Measurements from ENCODE around the gene CNKSR3.

The CNKSR3 gene

GRCh38 chr6:154363821-154364220 is 146.7 kb downstream of the CNKSR3 start:
- H3K4me3 ChIP-seq (ENCODE audit: low read length) = no peak overlapping the region
- no peak overlapping the region for H3K27ac ChIP-seq (ENCODE audit: low read depth, low read length)
- no peak overlapping the region for H3K9ac ChIP-seq (ENCODE audit: low read length)
- H3K27me3 ChIP-seq (ENCODE audit: control insufficient read depth, insufficient read depth, low read length) = no peaks in the 10 kb centered on the region
- no peaks in the 10 kb centered on the region for H3K36me3 ChIP-seq (ENCODE audit: control insufficient read depth, insufficient read depth, low read length)
- H3K4me1 ChIP-seq (ENCODE audit: control insufficient read depth, insufficient read depth, low read length) = no peaks in the 10 kb centered on the region

DNA sequence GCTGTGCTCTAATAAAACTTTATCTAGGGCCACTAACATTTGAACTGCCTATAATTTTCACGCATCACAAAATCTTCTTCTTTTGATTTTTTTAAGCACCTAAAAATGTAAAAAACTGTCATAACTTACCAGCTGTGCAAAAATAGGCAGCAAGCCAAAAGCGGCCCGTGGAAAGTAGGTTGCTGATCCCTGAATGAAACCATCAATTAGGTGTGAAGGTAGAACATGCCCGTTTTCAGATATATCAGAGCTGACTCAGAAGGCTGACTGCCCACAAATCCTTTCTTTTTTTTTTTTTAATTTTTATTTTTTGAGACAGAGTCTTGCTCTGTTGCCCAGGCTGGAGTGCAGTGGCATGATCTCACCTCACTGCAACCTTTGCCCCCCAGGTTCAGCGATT is 149.0 kb downstream of the CNKSR3 start:
- Histone ChIP-seq H3K27ac (ENCODE audit: low read depth, low read length) (no peak overlapping the region), H3K4me1 (ENCODE audit: control insufficient read depth, insufficient read depth, low read length) (no peaks in the 10 kb centered on the region), H3K36me3 (ENCODE audit: control insufficient read depth, insufficient read depth, low read length) (no peaks in the 10 kb centered on the region), H3K4me3 (ENCODE audit: low read length) (no peak overlapping the region), H3K9ac (ENCODE audit: low read length) (no peak overlapping the region), H3K27me3 (ENCODE audit: control insufficient read depth, insufficient read depth, low read length) (no peaks in the 10 kb centered on the region)

- Histone ChIP-seq H3K9ac (ENCODE audit: low read length) (no peak overlapping the region), H3K27ac (ENCODE audit: low read depth, low read length) (no peak overlapping the region), H3K27me3 (ENCODE audit: control insufficient read depth, insufficient read depth, low read length) (no peaks in the 10 kb centered on the region), H3K4me3 (ENCODE audit: low read length) (no peak overlapping the region), H3K36me3 (ENCODE audit: control insufficient read depth, insufficient read depth, low read length) (no peaks in the 10 kb centered on the region), H3K4me1 (ENCODE audit: control insufficient read depth, insufficient read depth, low read length) (no peaks in the 10 kb centered on the region)
Observed at GRCh38 chr6:154360476-154360875, 150.0 kb downstream of the CNKSR3 start.

- no peaks in the 10 kb centered on the region for H3K36me3 ChIP-seq (ENCODE audit: control insufficient read depth, insufficient read depth, low read length)
- H3K27ac ChIP-seq (ENCODE audit: low read depth, low read length) = no peak overlapping the region
- H3K9ac ChIP-seq (ENCODE audit: low read length) = no peak overlapping the region
- H3K4me1 ChIP-seq (ENCODE audit: control insufficient read depth, insufficient read depth, low read length) = no peaks in the 10 kb centered on the region
- no peaks in the 10 kb centered on the region for H3K27me3 ChIP-seq (ENCODE audit: control insufficient read depth, insufficient read depth, low read length)
- no peak overlapping the region for H3K4me3 ChIP-seq (ENCODE audit: low read length)
Observed at GRCh38 chr6:154359679-154360078, 150.8 kb downstream of the CNKSR3 start.

DNA sequence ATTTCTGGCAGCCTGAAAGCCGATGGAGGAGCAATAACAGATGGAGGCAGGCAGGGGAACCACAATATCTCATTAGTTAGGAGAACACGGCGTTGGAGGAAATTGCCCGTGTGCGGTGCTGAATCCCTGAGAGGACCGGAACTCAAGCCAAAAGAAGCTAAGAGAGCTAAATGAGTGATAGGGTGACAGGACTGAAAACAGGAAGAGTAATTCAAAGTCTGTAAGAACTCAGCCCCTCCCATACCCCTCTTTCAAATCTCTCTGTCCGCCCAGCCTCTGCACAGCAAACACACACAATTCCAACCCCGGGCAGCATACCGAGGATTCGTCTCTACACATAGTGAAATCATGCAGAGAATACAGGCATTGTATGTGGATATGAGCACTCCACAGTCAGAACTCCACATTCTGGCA is 151.3 kb downstream of the CNKSR3 start:
- no peaks in the 10 kb centered on the region for H3K4me1 ChIP-seq (ENCODE audit: control insufficient read depth, insufficient read depth, low read length)
- no peak overlapping the region for H3K9ac ChIP-seq (ENCODE audit: low read length)
- no peaks in the 10 kb centered on the region for H3K27me3 ChIP-seq (ENCODE audit: control insufficient read depth, insufficient read depth, low read length)
- no peak overlapping the region for H3K4me3 ChIP-seq (ENCODE audit: low read length)
- H3K27ac ChIP-seq (ENCODE audit: low read depth, low read length) = no peak overlapping the region
- H3K36me3 ChIP-seq (ENCODE audit: control insufficient read depth, insufficient read depth, low read length) = no peaks in the 10 kb centered on the region

DNA sequence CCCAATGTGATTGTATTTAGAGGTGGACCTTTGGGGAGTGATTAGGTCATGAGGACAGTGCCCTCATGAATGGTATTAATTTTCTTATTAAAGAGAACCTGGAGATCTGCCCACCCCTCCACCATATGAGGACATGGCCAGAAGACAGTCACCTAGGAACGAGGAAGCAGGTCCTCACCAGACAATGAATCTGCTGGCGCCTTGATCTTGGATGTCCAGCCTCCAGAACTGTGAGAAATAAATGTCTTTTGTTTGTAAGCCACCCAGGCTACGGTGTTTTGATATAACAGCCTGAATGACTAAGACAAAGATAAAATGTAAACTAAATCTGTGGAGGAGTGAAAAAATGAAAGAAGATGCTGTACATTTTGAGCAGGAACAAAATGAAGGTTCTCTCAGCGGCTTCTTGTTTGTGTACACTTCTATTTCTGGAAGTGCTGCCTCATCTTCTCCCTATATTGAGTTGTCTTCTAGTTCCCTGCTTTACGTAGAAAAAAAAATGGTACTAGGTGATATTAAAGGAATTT is 152.4 kb downstream of the CNKSR3 start:
- H3K27ac ChIP-seq (ENCODE audit: low read depth, low read length) = no peak overlapping the region
- no peaks in the 10 kb centered on the region for H3K36me3 ChIP-seq (ENCODE audit: control insufficient read depth, insufficient read depth, low read length)
- no peak overlapping the region for H3K4me3 ChIP-seq (ENCODE audit: low read length)
- H3K9ac ChIP-seq (ENCODE audit: low read length) = no peak overlapping the region
- H3K27me3 ChIP-seq (ENCODE audit: control insufficient read depth, insufficient read depth, low read length) = no peaks in the 10 kb centered on the region
- H3K4me1 ChIP-seq (ENCODE audit: control insufficient read depth, insufficient read depth, low read length) = no peaks in the 10 kb centered on the region

- Histone ChIP-seq H3K27me3 (ENCODE audit: control insufficient read depth, insufficient read depth, low read length) (no peaks in the 10 kb centered on the region), H3K4me1 (ENCODE audit: control insufficient read depth, insufficient read depth, low read length) (no peaks in the 10 kb centered on the region), H3K9ac (ENCODE audit: low read length) (no peak within 1 kb of the TSS), H3K4me3 (ENCODE audit: low read length) (no peak within 1 kb of the TSS), H3K27ac (ENCODE audit: low read depth, low read length) (no peak within 1 kb of the TSS), H3K36me3 (ENCODE audit: control insufficient read depth, insufficient read depth, low read length) (no peaks in the 10 kb centered on the region)
Observed at GRCh38 chr6:154356690-154357089, 153.8 kb downstream of the CNKSR3 start, which contains the start of gene IPCEF1. Gene IPCEF1 (minus strand): TSS chr6:154356803. CDS start chr6:154265947, 90,856 bp downstream.

DNA sequence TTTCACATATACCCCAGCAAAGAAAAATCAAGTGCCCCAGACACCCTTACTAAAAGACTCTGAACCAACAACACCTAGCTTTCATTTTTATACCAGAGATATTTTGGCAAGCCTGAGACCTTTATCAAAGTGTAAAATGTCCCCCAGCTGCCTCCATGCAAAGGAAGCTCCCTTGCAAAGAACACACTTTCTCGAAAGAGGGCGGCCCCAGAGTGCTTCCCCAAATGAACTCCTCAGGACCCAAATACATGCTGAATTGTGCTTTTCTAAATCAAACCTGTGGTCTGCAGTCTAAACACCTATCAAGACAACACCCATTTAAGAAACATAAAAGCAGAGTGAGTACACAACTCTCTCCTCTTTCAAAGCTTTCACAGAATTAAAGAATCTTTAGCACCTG is 154.4 kb downstream of the CNKSR3 start:
- Histone ChIP-seq H3K36me3 (ENCODE audit: control insufficient read depth, insufficient read depth, low read length) (no peaks in the 10 kb centered on the region), H3K4me3 (ENCODE audit: low read length) (no peak overlapping the region), H3K27ac (ENCODE audit: low read depth, low read length) (no peak overlapping the region), H3K27me3 (ENCODE audit: control insufficient read depth, insufficient read depth, low read length) (no peaks in the 10 kb centered on the region), H3K4me1 (ENCODE audit: control insufficient read depth, insufficient read depth, low read length) (no peaks in the 10 kb centered on the region), H3K9ac (ENCODE audit: low read length) (no peak overlapping the region)

GRCh38 chr6:154354265-154354777 is 156.2 kb downstream of the CNKSR3 start:
- H3K4me3 ChIP-seq (ENCODE audit: low read length) = no peak overlapping the region
- H3K36me3 ChIP-seq (ENCODE audit: control insufficient read depth, insufficient read depth, low read length) = no peaks in the 10 kb centered on the region
- H3K9ac ChIP-seq (ENCODE audit: low read length) = no peak overlapping the region
- H3K27ac ChIP-seq (ENCODE audit: low read depth, low read length) = no peak overlapping the region
- no peaks in the 10 kb centered on the region for H3K27me3 ChIP-seq (ENCODE audit: control insufficient read depth, insufficient read depth, low read length)
- H3K4me1 ChIP-seq (ENCODE audit: control insufficient read depth, insufficient read depth, low read length) = no peaks in the 10 kb centered on the region

DNA sequence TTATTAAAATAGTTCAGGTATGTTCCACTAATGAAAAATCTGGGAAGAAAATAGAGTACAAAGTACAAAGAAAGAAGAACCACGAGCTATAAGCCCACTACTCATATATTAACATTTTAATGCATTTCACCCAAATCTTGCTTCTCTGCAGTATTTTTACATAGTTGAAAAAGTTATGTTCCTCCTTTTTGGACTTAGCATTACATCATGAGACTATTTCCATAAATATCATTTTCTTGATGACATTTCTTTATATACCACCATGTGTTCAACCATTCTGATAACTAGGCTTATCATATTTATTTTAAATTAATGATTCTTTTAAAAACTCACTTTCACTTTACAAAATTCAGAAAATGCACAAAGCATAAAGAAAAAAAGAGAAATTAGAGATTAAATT is 156.9 kb downstream of the CNKSR3 start:
- H3K36me3 ChIP-seq (ENCODE audit: control insufficient read depth, insufficient read depth, low read length) = no peaks in the 10 kb centered on the region
- no peak overlapping the region for H3K9ac ChIP-seq (ENCODE audit: low read length)
- no peaks in the 10 kb centered on the region for H3K27me3 ChIP-seq (ENCODE audit: control insufficient read depth, insufficient read depth, low read length)
- H3K4me3 ChIP-seq (ENCODE audit: low read length) = no peak overlapping the region
- H3K4me1 ChIP-seq (ENCODE audit: control insufficient read depth, insufficient read depth, low read length) = no peaks in the 10 kb centered on the region
- H3K27ac ChIP-seq (ENCODE audit: low read depth, low read length) = no peak overlapping the region

GRCh38 chr6:154352898-154353585 is 157.4 kb downstream of the CNKSR3 start:
- no peaks in the 10 kb centered on the region for H3K36me3 ChIP-seq (ENCODE audit: control insufficient read depth, insufficient read depth, low read length)
- H3K9ac ChIP-seq (ENCODE audit: low read length) = no peak overlapping the region
- H3K4me3 ChIP-seq (ENCODE audit: low read length) = no peak overlapping the region
- no peak overlapping the region for H3K27ac ChIP-seq (ENCODE audit: low read depth, low read length)
- H3K27me3 ChIP-seq (ENCODE audit: control insufficient read depth, insufficient read depth, low read length) = no peaks in the 10 kb centered on the region
- H3K4me1 ChIP-seq (ENCODE audit: control insufficient read depth, insufficient read depth, low read length) = no peaks in the 10 kb centered on the region

DNA sequence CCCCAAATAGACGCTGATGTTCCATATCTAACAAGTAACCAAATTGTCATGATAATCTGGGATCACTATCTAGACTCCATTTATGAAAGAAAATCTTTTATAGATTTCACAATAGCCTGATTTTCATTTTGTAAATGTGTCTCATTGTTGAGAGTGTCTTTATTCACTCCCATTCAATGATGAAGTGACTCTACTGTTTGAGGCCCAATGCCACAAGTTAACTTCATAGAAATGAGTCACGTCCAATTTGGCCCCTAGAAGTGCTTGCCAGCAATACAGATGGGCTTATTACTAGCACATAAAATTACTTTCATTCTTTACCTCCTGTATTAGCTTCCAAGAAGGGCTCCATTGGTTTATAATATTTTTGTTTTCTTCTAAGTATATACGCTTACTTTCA is 160.2 kb downstream of the CNKSR3 start:
- H3K36me3 ChIP-seq (ENCODE audit: control insufficient read depth, insufficient read depth, low read length) = no peaks in the 10 kb centered on the region
- H3K4me3 ChIP-seq (ENCODE audit: low read length) = no peak overlapping the region
- no peak overlapping the region for H3K27ac ChIP-seq (ENCODE audit: low read depth, low read length)
- no peaks in the 10 kb centered on the region for H3K4me1 ChIP-seq (ENCODE audit: control insufficient read depth, insufficient read depth, low read length)
- H3K9ac ChIP-seq (ENCODE audit: low read length) = no peak overlapping the region
- no peaks in the 10 kb centered on the region for H3K27me3 ChIP-seq (ENCODE audit: control insufficient read depth, insufficient read depth, low read length)

DNA sequence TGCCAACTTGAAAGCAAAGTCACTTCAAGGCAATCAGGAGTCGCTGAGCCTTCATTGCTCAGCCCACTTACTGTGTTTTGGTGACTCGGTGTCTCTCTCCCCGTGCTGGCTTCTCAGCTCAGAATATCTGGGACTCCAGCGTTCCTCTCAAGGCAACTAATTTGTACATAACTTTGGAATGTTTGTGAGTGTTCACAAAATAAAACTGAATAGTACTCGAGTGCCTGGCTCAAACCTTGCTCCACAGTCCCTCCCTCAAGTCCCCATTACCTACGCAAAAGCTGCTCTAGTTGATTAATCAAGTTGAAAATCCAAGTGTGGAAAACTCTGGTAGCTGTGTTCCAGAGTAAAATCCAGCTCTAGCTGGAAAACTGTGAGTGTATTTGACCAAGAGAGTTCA is 162.5 kb downstream of the CNKSR3 start:
- no peaks in the 10 kb centered on the region for H3K4me1 ChIP-seq (ENCODE audit: control insufficient read depth, insufficient read depth, low read length)
- no peak overlapping the region for H3K4me3 ChIP-seq (ENCODE audit: low read length)
- no peak overlapping the region for H3K9ac ChIP-seq (ENCODE audit: low read length)
- H3K36me3 ChIP-seq (ENCODE audit: control insufficient read depth, insufficient read depth, low read length) = no peaks in the 10 kb centered on the region
- H3K27ac ChIP-seq (ENCODE audit: low read depth, low read length) = no peak overlapping the region
- no peaks in the 10 kb centered on the region for H3K27me3 ChIP-seq (ENCODE audit: control insufficient read depth, insufficient read depth, low read length)
